ENCODE data around the gene ADAMTS20. TPM values are rescaled to one million over a fixed set of nuclear protein-coding genes. Genes with fewer than 3 reads are reported as not detected.

The ADAMTS20 gene, protein sequence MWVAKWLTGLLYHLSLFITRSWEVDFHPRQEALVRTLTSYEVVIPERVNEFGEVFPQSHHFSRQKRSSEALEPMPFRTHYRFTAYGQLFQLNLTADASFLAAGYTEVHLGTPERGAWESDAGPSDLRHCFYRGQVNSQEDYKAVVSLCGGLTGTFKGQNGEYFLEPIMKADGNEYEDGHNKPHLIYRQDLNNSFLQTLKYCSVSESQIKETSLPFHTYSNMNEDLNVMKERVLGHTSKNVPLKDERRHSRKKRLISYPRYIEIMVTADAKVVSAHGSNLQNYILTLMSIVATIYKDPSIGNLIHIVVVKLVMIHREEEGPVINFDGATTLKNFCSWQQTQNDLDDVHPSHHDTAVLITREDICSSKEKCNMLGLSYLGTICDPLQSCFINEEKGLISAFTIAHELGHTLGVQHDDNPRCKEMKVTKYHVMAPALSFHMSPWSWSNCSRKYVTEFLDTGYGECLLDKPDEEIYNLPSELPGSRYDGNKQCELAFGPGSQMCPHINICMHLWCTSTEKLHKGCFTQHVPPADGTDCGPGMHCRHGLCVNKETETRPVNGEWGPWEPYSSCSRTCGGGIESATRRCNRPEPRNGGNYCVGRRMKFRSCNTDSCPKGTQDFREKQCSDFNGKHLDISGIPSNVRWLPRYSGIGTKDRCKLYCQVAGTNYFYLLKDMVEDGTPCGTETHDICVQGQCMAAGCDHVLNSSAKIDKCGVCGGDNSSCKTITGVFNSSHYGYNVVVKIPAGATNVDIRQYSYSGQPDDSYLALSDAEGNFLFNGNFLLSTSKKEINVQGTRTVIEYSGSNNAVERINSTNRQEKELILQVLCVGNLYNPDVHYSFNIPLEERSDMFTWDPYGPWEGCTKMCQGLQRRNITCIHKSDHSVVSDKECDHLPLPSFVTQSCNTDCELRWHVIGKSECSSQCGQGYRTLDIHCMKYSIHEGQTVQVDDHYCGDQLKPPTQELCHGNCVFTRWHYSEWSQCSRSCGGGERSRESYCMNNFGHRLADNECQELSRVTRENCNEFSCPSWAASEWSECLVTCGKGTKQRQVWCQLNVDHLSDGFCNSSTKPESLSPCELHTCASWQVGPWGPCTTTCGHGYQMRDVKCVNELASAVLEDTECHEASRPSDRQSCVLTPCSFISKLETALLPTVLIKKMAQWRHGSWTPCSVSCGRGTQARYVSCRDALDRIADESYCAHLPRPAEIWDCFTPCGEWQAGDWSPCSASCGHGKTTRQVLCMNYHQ (N-terminal part only)
- not detected for total RNA-seq

DNA sequence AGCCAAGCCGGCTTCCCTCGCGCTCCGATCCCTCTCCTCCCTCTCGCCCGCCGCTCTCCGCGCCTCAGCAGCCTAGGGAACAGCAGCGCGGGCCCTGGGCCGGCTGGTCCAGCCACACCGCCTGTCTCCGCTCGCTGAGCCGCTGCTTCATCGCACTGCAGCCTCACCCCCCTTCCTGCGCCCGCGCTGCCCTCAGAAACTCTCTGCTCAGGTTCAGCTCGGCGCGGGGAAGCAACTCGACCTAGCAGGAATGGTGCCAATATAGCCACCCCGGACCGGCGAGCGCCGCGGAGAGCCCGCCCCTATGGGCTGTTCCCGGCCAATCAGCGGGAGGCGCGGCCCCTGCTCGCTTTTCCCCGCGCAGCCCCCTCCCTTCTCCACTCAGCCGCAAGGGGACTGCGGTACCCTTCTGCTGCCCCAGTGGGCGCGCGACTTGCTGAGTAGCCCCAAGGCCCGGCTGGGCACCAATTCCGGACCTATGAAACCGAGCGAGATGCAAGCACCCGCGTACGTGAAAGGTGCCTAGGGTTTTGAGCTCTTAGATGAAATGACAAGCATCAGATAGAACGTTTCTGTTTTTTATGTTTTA, at the start of gene ADAMTS20:
TSS of gene ADAMTS20 (minus strand) at position 233 of the 589 bp plus-strand sequence. CDS start 282 bp downstream, outside the sequence.
- H3K27me3 ChIP-seq = peaks cover 0 to 29% of the 10 kb centered on the region in 2 donors
- no peak for TF ChIP-seq POLR2AphosphoS5 (IDR thresholded peaks at IDR 0.05)
- no peak for TF ChIP-seq POLR2A (IDR thresholded peaks at IDR 0.05)
- H3K9me3 ChIP-seq = peaks cover 0 to 28% of the 10 kb centered on the region in 2 donors
- H3K36me3 ChIP-seq = no peaks in the 10 kb centered on the region
- intact Hi-C loops (cut with DNase I; ENCODE audit: low total_unique reads) = no loop called here
- H3K4me3 ChIP-seq = peak within 1 kb of the TSS in 2 of 3 donors; percentile 15 to 37
- no peak for DNase-seq (ENCODE audit: low spot score in 2 of 2)
- H3K27ac ChIP-seq = no peak within 1 kb of the TSS
- H3K4me1 ChIP-seq = no peaks in the 10 kb centered on the region

DNA sequence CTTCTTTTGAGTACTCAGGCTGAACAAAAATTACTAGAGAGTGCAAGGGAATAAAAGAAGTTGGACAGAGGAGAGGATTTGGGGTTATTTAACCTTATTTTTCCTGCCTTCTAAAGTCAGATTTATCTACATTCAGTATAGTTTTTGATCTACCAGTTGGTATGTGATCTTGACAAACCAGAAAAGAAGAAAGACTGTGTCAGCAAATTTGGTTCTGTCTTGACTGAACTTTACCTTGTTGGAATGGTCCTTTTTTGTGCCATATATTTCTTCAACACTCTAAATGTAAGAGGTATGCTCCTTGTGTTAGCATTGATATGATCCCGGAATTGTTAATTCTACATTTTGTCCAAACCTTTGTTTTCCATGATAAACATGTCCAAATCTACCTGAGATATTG, 47.7 kb upstream of the ADAMTS20 start:
- no peak overlapping the region for H3K27ac ChIP-seq
- no peaks in the 10 kb centered on the region for H3K4me1 ChIP-seq
- TF ChIP-seq POLR2A (IDR thresholded peaks at IDR 0.05) (no peak), POLR2AphosphoS5 (IDR thresholded peaks at IDR 0.05) (no peak)
- TF ChIP-seq, protein P1, sequence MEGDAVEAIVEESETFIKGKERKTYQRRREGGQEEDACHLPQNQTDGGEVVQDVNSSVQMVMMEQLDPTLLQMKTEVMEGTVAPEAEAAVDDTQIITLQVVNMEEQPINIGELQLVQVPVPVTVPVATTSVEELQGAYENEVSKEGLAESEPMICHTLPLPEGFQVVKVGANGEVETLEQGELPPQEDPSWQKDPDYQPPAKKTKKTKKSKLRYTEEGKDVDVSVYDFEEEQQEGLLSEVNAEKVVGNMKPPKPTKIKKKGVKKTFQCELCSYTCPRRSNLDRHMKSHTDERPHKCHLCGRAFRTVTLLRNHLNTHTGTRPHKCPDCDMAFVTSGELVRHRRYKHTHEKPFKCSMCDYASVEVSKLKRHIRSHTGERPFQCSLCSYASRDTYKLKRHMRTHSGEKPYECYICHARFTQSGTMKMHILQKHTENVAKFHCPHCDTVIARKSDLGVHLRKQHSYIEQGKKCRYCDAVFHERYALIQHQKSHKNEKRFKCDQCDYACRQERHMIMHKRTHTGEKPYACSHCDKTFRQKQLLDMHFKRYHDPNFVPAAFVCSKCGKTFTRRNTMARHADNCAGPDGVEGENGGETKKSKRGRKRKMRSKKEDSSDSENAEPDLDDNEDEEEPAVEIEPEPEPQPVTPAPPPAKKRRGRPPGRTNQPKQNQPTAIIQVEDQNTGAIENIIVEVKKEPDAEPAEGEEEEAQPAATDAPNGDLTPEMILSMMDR (IDR thresholded peaks at IDR 0.05) = no peak
- H3K27me3 ChIP-seq = no peaks in the 10 kb centered on the region
- no peak overlapping the region for H3K4me3 ChIP-seq
- no peaks in the 10 kb centered on the region for H3K9me3 ChIP-seq
- no peaks in the 10 kb centered on the region for H3K36me3 ChIP-seq
- no peak for DNase-seq (ENCODE audit: low spot score in 2 of 2)
- intact Hi-C loops (cut with DNase I; ENCODE audit: low total_unique reads) = no loop called here

DNA sequence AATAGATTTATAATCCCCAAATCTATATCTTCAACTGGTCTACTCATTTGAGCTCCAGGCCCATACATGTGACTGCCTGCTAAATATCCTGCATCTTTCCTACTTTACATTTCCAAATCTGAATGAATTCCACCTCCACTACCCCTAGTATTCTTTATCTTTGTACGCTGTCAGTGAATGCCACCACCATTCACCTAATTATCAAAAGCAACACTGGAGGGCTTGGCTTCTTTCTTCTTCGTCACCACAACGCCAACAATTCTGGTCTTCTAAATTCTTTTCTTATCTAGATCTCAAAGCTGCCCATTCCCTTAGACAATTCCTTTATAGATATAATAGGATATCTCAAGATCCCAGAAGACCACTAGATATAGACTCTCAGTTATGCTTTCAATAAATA, 47.1 kb upstream of the ADAMTS20 start:
- TF ChIP-seq, protein P1 (IDR thresholded peaks at IDR 0.05) = no peak
- TF ChIP-seq POLR2AphosphoS5 (IDR thresholded peaks at IDR 0.05) (no peak), POLR2A (IDR thresholded peaks at IDR 0.05) (no peak)
- H3K27me3 ChIP-seq = no peaks in the 10 kb centered on the region
- no peak overlapping the region for H3K4me3 ChIP-seq
- intact Hi-C loops (cut with DNase I; ENCODE audit: low total_unique reads) = no loop called here
- H3K9me3 ChIP-seq = no peaks in the 10 kb centered on the region
- no peak overlapping the region for H3K27ac ChIP-seq
- H3K4me1 ChIP-seq = no peaks in the 10 kb centered on the region
- H3K36me3 ChIP-seq = no peaks in the 10 kb centered on the region
- no peak for DNase-seq (ENCODE audit: low spot score in 2 of 2)

DNA sequence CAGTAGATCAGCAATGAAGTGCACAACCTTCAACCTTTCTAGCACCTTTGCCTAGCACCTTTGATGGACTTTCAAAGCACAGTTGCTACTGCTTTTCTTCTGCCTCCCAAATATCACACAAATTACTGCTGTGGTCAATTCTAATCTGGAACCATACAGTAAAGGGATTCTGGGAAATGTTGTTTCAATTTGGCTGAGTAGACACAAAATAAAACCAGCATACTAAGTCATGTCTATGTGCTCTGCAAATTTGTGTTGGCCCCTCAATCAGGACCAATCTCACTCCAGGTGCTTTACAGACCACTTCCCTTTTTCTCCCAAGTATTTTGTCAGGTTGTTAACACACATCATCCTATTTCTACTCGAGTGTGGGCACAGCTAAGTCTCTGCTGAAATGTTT, 38.3 kb upstream of the ADAMTS20 start:
- Histone ChIP-seq H3K27me3 (no peaks in the 10 kb centered on the region), H3K36me3 (no peaks in the 10 kb centered on the region), H3K27ac (no peak overlapping the region), H3K9me3 (no peaks in the 10 kb centered on the region), H3K4me1 (no peaks in the 10 kb centered on the region), H3K4me3 (no peak overlapping the region)
- no peak for DNase-seq (ENCODE audit: low spot score in 2 of 2)
- intact Hi-C loops (cut with DNase I; ENCODE audit: low total_unique reads) = no loop called here
- no peak for TF ChIP-seq POLR2A (IDR thresholded peaks at IDR 0.05)
- TF ChIP-seq, protein P1 (IDR thresholded peaks at IDR 0.05) = no peak
- TF ChIP-seq POLR2AphosphoS5 (IDR thresholded peaks at IDR 0.05) = no peak

DNA sequence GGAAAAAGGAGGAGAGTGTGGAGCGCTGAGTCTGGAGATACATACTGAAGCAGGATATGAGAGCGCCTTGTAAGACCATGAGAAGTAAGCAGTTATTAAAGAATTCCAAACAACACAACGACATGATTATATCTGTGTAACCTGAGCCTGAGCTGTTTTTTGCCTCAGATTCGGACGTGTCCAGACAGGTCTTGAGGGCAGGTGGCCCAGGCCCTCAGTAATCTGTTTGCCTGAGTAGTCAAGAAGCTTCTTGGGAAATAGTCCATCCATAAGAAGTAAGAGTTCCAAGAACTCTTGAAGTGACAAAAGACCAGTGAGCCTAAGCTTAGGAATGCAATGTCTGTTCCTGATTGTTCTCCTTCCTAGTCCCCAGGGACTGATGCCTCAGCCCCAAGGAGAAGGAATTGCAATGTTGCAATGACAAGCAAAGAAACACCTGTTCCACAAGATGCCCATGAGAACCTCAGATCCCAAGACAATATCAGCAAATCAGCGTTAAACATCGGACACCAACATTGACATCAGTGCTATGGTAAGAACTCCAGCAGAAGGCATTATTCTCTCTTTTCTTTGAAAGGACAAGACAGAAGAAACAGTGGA, 34.7 kb upstream of the ADAMTS20 start:
- intact Hi-C loops (cut with DNase I; ENCODE audit: low total_unique reads) = no loop called here
- Histone ChIP-seq H3K27ac (no peak overlapping the region), H3K4me1 (no peaks in the 10 kb centered on the region), H3K4me3 (no peak overlapping the region), H3K9me3 (no peaks in the 10 kb centered on the region), H3K27me3 (no peaks in the 10 kb centered on the region), H3K36me3 (no peaks in the 10 kb centered on the region)
- TF ChIP-seq POLR2A (IDR thresholded peaks at IDR 0.05) = no peak
- TF ChIP-seq POLR2AphosphoS5 (IDR thresholded peaks at IDR 0.05) = no peak
- TF ChIP-seq, protein P1 (IDR thresholded peaks at IDR 0.05) = no peak
- DNase-seq (ENCODE audit: low spot score in 2 of 2) = no peak

All from breast epithelium (tissue), 4 donors.